A549 (cell line): Measurements from ENCODE around the gene KLK2.

Experiments
- BHLHE40 ChIP-seq: IDR thresholded peaks from 2 replicates; pipeline ENCODE4 v1.6.1; 2012; ENCODE audit warnings: low read depth, low read length, inconsistent platforms
- FOSL2 ChIP-seq, 2 experiments: fragments of 450-650 bp in 1 of 2; fragments of >200 bp in 1 of 2; sonication (Bioruptor Twin) in 1 of 2; formaldehyde crosslinking; IDR thresholded peaks; 2 replicates each; pipeline versions ENCODE4 v1.5.0 to v1.6.1; 2016 to 2020; ENCODE audit warnings: mild to moderate bottlenecking in 1 of 2, moderate library complexity in 1 of 2
- HDAC2 ChIP-seq: fragments of 200-600 bp; sonication (generic); IDR thresholded peaks from 2 replicates; pipeline ENCODE4 v1.6.1; 2016
- MAX ChIP-seq: IDR thresholded peaks from 2 replicates; pipeline ENCODE4 v1.6.1; 2012
- MAZ ChIP-seq: fragments of 150-350 bp; IDR thresholded peaks from 2 replicates; pipeline ENCODE4 v1.6.1; 2014; ENCODE audit warnings: antibody characterized with exemption, low read depth, low read length, borderline replicate concordance
- POLR2A ChIP-seq: IDR thresholded peaks from 2 replicates; pipeline ENCODE4 v1.6.1; 2012; ENCODE audit warnings: mild to moderate bottlenecking, low read length
- RFX5 ChIP-seq: fragments of 450-650 bp; IDR thresholded peaks from 2 replicates; pipeline ENCODE4 v1.7.1; 2014; ENCODE audit warnings: antibody characterized with exemption, mild to moderate bottlenecking, moderate library complexity
- ZFP36 ChIP-seq: fragments of 450-650 bp; IDR thresholded peaks from 2 replicates; pipeline ENCODE4 v1.6.1; 2014; ENCODE audit warnings: borderline replicate concordance; ENCODE audit not compliant: partially characterized antibody
- TF ChIP-seq, protein P1 (sequence below): fragments of >200 bp; sonication (Bioruptor Twin); formaldehyde crosslinking; IDR thresholded peaks from 3 replicates; pipeline ENCODE4 v1.5.1; 2016

GRCh38 chr19:50843205-50843604 lies 30.0 kb upstream of the KLK2 start:
- TF ChIP-seq, protein P1, sequence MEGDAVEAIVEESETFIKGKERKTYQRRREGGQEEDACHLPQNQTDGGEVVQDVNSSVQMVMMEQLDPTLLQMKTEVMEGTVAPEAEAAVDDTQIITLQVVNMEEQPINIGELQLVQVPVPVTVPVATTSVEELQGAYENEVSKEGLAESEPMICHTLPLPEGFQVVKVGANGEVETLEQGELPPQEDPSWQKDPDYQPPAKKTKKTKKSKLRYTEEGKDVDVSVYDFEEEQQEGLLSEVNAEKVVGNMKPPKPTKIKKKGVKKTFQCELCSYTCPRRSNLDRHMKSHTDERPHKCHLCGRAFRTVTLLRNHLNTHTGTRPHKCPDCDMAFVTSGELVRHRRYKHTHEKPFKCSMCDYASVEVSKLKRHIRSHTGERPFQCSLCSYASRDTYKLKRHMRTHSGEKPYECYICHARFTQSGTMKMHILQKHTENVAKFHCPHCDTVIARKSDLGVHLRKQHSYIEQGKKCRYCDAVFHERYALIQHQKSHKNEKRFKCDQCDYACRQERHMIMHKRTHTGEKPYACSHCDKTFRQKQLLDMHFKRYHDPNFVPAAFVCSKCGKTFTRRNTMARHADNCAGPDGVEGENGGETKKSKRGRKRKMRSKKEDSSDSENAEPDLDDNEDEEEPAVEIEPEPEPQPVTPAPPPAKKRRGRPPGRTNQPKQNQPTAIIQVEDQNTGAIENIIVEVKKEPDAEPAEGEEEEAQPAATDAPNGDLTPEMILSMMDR = no peak
- no peak for TF ChIP-seq POLR2A
- no peak for TF ChIP-seq ZFP36
- TF ChIP-seq FOSL2 (IDR thresholded peaks at IDR 0.05) = no peak
- TF ChIP-seq FOSL2 (CRISPR knock-in tag; IDR thresholded peaks at IDR 0.05) = no peak
- TF ChIP-seq HDAC2 = no peak
- TF ChIP-seq MAX = no peak
- TF ChIP-seq BHLHE40 = no peak
- TF ChIP-seq MAZ = no peak
- TF ChIP-seq RFX5 = no peak
